Loucy (cell line): ENCODE results near the gene PEAK1.

Source experiments
- H2AFZ ChIP-seq: fragments of 200-600 bp; sonication (generic); 2 replicates; pipeline ENCODE4 v1.6.0; 2016; ENCODE audit warnings: antibody characterized with exemption, mild to moderate bottlenecking, low read length, moderate library complexity
- H3F3A ChIP-seq: fragments of 200-600 bp; 2 replicates; pipeline ENCODE4 v1.6.0; 2016; ENCODE audit warnings: antibody characterized with exemption, low read depth, mild to moderate bottlenecking
- H3K27me3 ChIP-seq: fragments of 200-600 bp; sonication (generic); 2 replicates; pipeline ENCODE4 v1.6.1; 2014; ENCODE audit warnings: low read length, mild to moderate bottlenecking; ENCODE audit not compliant: insufficient read depth, poor library complexity, severe bottlenecking
- H3K36me3 ChIP-seq: fragments of 200-600 bp; sonication (generic); 2 replicates; pipeline ENCODE4 v1.6.1; 2016; ENCODE audit warnings: low read length; ENCODE audit not compliant: insufficient read depth
- H3K4me1 ChIP-seq: fragments of 200-600 bp; sonication (generic); 2 replicates; pipeline ENCODE4 v1.5.1; 2014; ENCODE audit warnings: low read length, mild to moderate bottlenecking; ENCODE audit not compliant: insufficient read depth, poor library complexity, severe bottlenecking
- H3K4me2 ChIP-seq: fragments of 200-600 bp; sonication (generic); 2 replicates; pipeline ENCODE4 v1.6.0; 2014; ENCODE audit warnings: antibody characterized with exemption, low read length, low read depth, mild to moderate bottlenecking; ENCODE audit not compliant: poor library complexity, severe bottlenecking
- H3K4me3 ChIP-seq: fragments of 200-600 bp; sonication (generic); 2 replicates; pipeline ENCODE4 v1.5.1; 2014; ENCODE audit warnings: low read length, mild to moderate bottlenecking, mixed read lengths; ENCODE audit not compliant: poor library complexity, severe bottlenecking
- H3K79me2 ChIP-seq: fragments of 200-600 bp; sonication (generic); 2 replicates; pipeline ENCODE4 v1.6.1; 2014; ENCODE audit warnings: low read length; ENCODE audit not compliant: insufficient read depth
- H3K9ac ChIP-seq: fragments of 200-600 bp; sonication (generic); 2 replicates; pipeline ENCODE4 v1.6.0; 2014; ENCODE audit warnings: mild to moderate bottlenecking, low read depth, low read length, moderate library complexity; ENCODE audit not compliant: poor library complexity, severe bottlenecking
- H3K9me2 ChIP-seq: fragments of 200-600 bp; sonication (generic); replicated peaks from 2 replicates; pipeline ENCODE4 v1.6.1; 2016; ENCODE audit warnings: low read depth, low read length, mixed read lengths
- H3K9me3 ChIP-seq: fragments of 200-600 bp; sonication (generic); 2 replicates; pipeline ENCODE4 v1.6.1; 2014; ENCODE audit warnings: mild to moderate bottlenecking, antibody characterized with exemption, low read length, low read depth; ENCODE audit not compliant: insufficient read depth
- H4K20me1 ChIP-seq: fragments of 200-600 bp; sonication (generic); 2 replicates; pipeline ENCODE4 v1.6.0; 2014; ENCODE audit warnings: antibody characterized with exemption, low read length, mild to moderate bottlenecking; ENCODE audit not compliant: insufficient read depth, poor library complexity, severe bottlenecking
- CTCF ChIP-seq: fragments of 200-600 bp; sonication (generic); conservative IDR thresholded peaks from 2 replicates; pipeline ENCODE4 v1.5.1; 2014; ENCODE audit warnings: mild to moderate bottlenecking, antibody characterized with exemption, low read length
- EZH2phosphoT487 ChIP-seq: fragments of 200-600 bp; IDR thresholded peaks from 2 replicates; pipeline ENCODE4 v1.6.1; 2018; ENCODE audit warnings: antibody characterized with exemption, mild to moderate bottlenecking, moderate library complexity, borderline replicate concordance

Gene PEAK1

GRCh38 chr15:77370580-77370979, 49.3 kb downstream of the PEAK1 start:
- Histone ChIP-seq H3K27me3 (no peaks in the 10 kb centered on the region), H3K4me3 (no peak overlapping the region), H2AFZ (no peak overlapping the region), H3K9ac (no peak overlapping the region), H3K9me2 (no peaks in the 10 kb centered on the region), H3K9me3 (no peaks in the 10 kb centered on the region), H3K36me3 (no peaks in the 10 kb centered on the region), H3K4me1 (no peaks in the 10 kb centered on the region), H3K79me2 (peaks cover 10% of the 10 kb centered on the region; the same call in 1 of the 2 replicates), H3K4me2 (no peak overlapping the region), H4K20me1 (peaks cover 4% of the 10 kb centered on the region), H3F3A (no peaks in the 10 kb centered on the region)
- TF ChIP-seq EZH2phosphoT487 (no peak), CTCF (no peak)

GRCh38 chr15:77369168-77369567, 50.7 kb downstream of the PEAK1 start:
- no peak for TF ChIP-seq EZH2phosphoT487
- TF ChIP-seq CTCF, result no peak
- peaks cover 7% of the 10 kb centered on the region; the same call in 1 of the 2 replicates for H3K79me2 ChIP-seq
- peaks cover 4% of the 10 kb centered on the region for H4K20me1 ChIP-seq
- no peak overlapping the region for H3K4me3 ChIP-seq
- H2AFZ ChIP-seq, result no peak overlapping the region
- H3F3A ChIP-seq, result no peaks in the 10 kb centered on the region
- no peak overlapping the region for H3K9ac ChIP-seq
- no peaks in the 10 kb centered on the region for H3K9me2 ChIP-seq
- no peaks in the 10 kb centered on the region for H3K9me3 ChIP-seq
- H3K36me3 ChIP-seq, result no peaks in the 10 kb centered on the region
- H3K4me2 ChIP-seq, result no peak overlapping the region
- H3K27me3 ChIP-seq, result no peaks in the 10 kb centered on the region
- no peaks in the 10 kb centered on the region for H3K4me1 ChIP-seq

- Histone ChIP-seq H3K27me3 (no peaks in the 10 kb centered on the region), H3K9me3 (no peaks in the 10 kb centered on the region), H3K4me3 (no peak overlapping the region), H3K4me2 (no peak overlapping the region), H3F3A (no peaks in the 10 kb centered on the region), H4K20me1 (peaks cover 4% of the 10 kb centered on the region), H3K4me1 (no peaks in the 10 kb centered on the region), H2AFZ (no peak overlapping the region), H3K9ac (no peak overlapping the region), H3K9me2 (no peaks in the 10 kb centered on the region), H3K79me2 (no peaks in the 10 kb centered on the region; the same call in 1 of the 2 replicates), H3K36me3 (peaks cover 5% of the 10 kb centered on the region)
- TF ChIP-seq CTCF (no peak), EZH2phosphoT487 (no peak)
These were observed 52.3 kb downstream of the PEAK1 start for GRCh38 chr15:77367631-77368030.
